HG03575 (cell line): ENCODE results near the gene PPIL3.

Experiments used
- ATAC-seq: cut with Tn5 transposase; IDR thresholded peaks from one replicate; pipeline ENCODE4 v1.9.1; 2021; ENCODE audit not compliant: unreplicated experiment, insufficient number of reproducible peaks, low FRiP score; ENCODE audit errors: extremely low read depth

The PPIL3 gene

DNA sequence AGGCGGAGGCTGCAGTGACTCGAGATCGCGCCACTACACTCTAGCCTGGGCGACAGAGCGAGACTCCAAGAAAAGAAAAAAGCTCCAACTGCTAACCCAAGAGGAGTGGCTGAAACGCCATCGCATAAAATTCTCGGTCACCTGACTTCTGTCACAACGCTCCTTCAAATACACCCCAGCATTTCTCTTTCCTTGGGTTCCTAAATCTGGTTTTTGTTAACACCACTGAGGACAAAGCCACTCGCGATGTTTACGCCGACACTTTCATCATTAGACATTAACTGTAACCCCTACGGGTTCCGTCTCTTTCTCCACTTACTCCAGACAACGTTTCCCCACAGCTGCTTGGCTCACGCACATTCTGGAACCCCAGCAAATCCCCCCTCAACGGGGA, 25.1 kb downstream of the PPIL3 start:
- no peak for ATAC-seq

DNA sequence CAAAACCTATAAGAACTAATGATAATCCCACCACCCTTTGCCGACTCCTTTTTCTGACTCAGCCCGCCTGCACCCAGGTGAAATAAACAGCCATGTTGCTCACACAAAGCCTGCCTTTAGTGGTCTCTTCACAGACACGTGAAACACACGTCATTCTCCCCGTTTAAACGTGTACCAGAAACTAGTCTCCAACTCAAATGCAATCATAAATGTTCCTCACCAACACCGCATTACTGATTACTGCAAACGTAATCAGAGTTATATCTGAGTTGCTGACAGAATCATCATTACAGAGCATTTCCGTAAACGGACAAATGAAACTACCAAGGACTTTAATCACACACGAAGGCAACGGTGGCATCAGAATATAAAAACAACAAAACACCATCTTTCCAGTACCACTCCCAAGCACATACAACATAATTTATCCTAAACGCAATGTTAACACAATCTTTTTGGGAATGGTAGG, 26.3 kb downstream of the PPIL3 start:
- ATAC-seq, result no peak

DNA sequence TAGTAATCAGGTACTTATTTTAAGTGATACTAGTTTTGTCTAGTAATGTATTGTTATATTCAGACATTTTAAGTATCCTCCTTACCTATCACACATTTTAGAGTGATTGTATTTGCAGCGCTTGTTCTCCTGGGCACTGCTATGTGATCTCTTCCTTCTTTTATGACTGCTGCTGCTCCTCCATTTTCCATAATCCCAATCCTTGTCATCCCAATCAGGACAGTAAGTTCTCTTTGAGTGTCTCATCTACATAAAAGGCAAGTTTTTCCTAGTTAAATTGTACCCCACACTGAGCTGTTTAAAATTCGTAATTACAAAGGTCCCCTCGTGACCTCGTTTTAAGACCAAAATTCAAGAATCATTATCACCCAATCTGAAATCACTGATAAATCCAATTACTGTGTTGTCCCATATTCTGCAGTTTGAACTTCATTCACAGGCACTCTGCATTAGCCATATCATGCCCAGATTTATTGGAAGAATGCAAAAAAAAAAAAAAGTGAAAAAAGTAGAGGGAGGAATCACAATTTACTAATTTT, 27.2 kb downstream of the PPIL3 start:
- no peak for ATAC-seq

DNA sequence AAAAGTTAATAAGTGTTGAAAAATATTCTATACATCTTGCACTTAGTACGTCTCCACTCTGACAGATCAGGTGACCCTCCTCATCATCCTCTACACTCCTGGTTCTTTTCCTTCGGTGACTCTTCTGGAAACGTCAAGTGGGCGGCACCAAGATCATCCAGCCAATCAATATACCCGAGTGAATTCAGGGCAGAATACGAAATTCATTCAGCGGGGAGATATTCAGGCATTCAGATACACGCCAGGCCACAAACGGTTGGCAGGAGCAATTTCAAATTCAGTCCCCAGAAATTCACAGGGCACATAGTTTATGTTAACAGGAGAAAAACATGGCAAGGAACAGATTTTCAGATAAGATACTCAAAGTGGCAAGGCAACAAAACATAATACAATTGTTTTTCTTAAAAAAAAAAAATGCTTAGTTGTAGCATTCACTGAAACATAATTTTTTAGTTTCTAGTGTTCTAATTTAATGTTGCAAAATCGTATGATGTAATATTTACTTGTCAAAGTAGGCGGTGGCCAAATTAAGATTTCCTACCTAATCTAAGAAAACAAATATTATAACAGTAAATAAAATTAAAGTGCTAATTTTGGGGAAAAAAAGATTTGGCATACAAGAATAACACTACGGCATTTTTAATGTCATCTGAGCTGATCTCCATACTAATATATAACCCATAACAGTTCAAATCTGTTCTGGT, 28.6 kb downstream of the PPIL3 start:
- no peak for ATAC-seq

DNA sequence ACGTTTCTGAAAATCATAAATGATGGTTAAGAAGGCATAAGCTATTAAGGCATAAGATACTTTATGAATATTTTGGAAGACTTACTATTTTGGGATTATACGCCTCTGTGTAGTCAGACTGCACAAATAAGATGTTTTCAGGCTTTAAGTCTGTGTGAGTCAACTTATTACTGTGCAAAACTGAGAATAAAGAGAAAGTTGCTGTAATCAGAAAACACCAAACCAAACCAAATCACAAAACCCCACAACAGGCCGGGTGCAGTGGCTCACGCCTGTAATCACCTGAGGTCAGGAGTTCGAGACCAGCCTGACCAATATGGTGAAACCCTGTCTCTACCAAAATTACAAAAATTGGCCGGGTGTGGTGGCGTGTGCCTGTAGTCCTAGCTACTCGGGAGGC, 32.1 kb downstream of the PPIL3 start:
- no peak for ATAC-seq

DNA sequence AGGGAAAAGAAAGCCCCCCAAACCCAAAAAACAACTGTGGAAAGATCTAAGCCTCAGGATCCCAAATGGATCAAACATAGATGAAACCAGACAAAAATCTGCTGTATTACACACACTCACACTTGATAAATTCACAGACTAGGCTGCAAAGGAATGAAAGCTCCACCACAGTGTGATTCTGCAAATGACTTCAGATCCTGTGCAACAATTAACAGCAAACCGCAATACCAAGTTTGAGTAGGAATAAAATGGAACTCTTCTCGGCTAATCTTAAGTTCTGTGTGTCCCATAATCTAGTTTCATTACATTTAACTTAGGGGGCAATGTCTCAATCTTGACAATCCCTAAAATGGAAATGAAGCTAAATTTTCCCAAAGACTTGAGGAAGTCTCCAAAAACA, 36.3 kb downstream of the PPIL3 start:
- ATAC-seq, result no peak

DNA sequence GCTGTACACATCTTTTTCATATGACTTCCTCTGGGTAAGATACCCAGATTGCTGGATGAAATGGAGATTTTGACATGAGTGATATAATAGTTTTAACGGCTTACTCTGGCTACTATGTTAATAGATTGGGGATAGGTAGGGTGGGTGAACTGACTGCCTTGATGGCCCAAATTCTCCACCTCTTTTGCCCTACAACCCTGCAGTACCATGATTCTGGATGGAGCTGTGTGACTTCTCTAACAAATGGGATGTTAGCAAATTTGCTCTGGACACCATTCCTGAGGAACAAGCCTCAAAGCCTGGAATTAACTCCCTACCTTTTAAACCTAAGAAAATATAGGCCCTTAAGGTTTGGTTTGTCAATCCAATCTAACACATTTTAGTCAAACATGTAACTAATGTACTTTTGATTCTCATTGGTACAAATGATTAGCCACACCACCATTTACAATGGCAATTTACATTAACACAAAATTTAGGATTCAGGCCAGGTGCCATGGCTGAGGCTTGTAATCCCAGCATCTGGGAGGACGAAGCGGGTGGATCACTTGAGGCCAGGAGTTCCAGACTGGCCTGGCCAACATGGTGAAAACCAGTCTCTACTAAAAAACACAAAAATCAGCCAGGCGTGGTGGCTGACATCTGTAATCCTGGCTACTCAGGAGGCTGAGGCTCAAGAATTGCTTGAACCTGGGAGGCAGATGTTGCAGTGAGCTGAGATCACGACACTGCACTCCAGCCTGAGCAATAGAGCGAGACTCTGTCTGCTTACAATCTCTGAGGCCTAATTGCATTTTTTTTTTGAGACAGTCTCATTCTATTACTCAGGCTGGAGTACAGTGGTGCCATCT, 37.3 kb downstream of the PPIL3 start:
- no peak for ATAC-seq

DNA sequence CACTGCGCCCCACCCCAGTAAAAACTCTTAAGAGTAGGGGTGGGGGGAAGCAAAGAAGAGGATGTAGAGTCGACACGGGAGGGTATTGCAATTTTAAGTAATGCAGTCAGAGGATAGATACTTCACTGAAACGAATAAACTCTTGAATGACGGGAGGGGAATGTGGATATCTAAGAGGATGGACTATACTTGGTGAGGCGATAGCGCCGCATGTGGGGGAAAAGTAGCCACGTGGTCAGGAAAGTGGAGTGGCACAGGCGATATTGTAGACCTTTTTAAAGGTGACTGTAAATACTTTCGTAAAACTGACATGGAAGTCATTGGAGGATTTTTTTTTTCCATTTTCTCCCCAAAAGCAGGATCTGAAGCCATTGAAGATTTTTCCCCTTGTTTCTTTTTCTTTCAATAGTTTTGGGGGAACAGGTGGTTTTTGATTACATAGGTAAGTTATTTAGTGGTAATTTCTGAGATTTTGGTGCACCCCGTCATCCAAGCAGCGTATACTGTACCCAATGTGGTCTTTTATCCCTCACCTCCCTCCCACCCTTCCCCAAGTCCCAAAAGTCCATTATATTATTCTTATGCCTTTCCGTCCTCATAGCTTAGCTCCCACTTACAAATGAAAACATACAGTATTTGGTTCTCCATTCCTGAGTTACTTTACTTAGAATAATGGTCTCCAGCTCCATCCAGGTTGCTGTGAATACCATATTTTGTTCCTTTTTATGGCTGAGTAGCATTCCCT, 38.2 kb downstream of the PPIL3 start:
- ATAC-seq, result no peak

DNA sequence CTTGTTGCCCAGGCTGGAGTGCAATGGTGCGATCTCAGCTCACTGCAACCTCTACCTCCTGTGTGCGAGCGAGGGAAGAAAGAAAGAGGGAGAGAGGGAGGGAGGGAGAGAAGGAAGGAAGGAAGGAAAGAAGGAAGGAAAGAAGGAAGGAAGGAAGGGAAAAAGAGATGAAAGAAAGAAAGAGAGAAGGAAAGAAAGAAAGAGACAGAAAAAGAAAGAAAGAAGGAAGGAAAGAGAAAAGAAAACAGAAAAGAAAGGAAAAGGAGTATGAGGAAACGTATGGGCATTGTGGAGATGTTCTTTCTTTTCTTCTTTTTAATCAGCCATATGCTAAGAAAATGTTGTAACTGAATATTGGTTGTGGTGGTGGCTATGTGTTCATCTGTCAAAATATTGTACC, 40.9 kb downstream of the PPIL3 start:
- ATAC-seq, result no peak

DNA sequence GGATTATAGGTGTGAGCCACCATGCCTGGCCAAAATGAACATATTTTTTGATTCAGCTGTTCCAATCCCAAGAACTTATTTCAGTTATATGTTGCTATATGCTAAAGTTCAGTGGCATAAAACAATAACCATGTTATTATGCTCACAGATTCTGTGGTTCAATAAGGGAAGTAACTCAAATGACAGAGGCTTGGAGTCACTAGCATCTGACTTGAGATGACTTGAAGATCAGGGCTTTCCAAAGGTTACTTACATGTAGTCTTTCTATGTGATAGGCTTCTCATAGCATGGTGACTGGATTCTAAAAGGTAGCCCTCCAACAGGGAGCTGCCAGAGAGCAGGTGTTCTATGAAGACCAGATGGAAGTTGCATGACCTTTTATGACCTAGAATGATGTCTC, 41.6 kb downstream of the PPIL3 start:
- no peak for ATAC-seq

DNA sequence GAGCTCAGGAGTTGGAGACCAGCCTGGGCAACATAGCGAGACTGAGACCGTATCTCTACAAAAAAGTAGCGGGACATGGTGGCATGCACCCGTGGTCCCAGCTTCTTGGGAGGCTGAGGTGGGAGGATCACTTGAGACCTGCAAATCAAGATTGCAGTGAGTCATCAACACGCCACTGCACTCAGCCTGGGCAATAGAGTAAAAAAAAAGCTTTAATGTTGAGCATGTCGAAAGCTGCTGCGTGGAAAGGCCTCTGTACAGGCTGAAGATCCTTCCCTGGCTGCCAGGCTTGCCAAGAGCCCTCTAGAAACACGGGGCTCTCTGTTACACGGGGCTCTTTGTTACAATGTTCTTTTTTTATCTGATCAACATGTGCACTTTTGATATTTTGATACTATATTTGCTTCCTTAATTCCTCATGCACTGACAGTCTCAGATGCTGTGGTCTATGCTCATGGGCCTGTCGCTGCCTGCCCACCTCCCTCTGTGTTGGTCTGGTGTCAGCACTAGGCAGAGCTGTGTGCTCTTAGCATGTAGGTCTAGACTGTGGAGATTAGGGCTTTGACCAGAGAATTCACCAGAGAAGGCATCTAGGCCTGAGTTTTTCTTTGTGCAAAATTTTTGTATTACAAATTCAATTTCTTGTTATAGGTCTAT, 43.1 kb downstream of the PPIL3 start:
- ATAC-seq, result no peak

DNA sequence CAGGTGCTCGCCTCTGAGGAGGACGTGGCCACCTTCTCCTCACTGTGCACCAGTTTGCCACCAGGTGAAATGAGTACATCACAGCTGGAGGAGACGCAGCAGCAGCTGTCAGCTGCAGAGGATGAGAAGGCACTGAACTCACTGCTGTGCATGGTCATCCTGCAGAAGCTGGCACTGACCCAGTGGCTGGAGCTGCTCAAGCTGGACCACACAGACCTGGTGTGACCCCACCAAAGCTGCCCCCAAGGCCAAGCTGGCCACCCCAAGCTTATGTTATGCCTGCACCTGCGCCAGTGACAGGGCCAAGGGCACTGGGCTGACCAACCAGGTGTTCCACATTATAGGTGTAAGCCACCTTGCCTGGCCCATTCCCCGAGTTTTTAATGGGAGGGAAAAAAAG, 43.7 kb downstream of the PPIL3 start:
- ATAC-seq, result no peak

DNA sequence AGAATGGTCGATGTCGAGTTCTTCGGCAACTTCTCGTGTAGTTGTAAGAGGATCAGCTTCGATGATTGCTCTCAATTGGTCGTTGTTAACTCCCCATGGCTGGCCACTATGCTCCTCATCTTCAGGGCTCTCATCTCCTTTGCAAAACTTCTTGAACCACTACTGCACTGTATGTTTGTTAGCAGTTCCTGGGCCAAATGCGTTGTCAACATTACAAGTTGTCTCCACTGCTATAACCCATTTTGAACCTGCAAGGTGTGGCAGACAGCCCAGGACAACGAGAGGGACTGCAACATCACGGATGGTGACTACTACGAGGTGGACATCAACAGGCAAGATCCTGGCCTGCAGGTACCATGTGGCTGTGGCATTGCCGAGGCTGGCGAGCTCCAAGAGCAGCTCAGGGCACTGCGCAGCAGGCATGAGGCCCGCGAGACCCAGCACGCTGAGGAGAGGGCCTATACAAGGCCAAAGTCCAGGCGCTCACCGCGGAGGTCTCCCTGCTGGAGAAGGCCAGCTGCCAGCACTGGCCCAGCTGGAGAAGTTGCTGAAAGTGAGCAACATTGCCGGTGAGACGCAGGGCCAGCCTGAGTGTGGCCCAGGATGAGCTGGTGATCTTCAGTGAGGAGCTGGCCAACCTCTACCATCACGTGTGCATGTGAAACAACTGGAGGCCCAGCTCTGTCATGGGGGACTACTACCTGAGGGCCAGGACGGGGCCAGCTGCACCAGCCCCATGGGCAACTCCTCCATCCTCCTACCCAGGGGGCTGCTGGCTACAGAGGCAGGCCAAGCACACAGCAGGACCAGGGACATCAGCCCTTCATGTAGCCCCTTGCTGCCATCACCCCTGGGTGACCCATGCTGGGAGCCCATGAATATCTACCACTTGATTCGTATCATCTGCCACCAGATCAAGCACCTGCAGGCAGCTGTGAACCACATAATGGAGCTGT, 44.6 kb downstream of the PPIL3 start:
- no peak for ATAC-seq

DNA sequence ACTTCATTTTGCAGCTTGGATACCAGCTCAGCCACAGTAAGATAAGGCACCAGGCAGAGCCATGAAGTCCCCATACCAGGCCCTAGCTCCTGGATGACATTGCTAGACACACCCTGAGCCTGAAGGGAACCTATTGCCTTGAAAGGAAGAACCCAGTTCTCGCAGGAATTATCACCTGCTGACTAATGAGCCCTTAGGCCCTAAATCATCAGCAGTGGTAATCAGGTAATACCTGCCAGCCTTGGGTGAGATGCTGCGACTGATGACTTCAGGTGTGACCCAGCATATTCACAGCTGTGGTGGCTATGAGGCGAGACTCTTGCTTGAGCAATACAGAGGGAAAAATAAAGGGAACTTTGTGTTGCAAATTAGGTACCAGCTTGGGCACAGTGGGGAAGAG, 49.4 kb downstream of the PPIL3 start:
- no peak for ATAC-seq

DNA sequence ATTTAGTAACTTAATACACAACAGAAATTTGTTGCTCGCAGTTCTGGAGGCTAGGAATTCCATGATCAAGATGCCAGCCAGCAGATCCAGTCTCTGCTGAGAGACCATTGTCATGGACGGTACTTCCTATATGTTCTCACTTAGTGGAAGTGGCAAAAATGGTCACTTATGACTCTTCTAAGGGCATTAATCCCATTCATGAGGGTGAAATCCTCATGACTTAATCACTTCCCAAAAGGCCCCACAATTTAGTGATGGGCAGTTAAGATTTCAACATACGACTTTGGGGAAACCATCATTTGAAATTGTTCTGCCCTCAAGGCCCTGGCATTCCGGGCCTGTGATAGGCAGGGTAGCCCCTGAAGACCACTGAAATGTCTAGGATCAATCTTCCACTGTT, 54.2 kb downstream of the PPIL3 start:
- no peak for ATAC-seq

DNA sequence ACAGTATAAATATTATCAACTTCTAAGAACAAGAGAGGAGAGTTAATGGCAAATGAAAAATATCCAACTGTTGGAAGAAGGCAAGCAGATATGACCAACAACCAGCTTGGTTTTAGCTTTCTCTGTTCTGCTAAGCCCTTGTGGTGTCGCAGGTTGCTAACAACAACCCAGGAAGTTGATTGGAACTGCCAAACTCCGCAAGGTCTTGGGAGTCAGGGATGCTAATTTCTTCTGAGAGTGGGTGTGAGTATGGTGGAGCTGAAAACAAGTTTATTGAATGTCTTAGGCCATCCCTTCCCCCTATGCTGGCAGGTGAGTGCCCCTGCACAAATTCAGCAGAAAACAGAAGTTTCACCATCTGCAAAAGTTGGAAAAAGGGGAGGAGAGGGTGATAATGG, 59.6 kb downstream of the PPIL3 start:
- no peak for ATAC-seq

DNA sequence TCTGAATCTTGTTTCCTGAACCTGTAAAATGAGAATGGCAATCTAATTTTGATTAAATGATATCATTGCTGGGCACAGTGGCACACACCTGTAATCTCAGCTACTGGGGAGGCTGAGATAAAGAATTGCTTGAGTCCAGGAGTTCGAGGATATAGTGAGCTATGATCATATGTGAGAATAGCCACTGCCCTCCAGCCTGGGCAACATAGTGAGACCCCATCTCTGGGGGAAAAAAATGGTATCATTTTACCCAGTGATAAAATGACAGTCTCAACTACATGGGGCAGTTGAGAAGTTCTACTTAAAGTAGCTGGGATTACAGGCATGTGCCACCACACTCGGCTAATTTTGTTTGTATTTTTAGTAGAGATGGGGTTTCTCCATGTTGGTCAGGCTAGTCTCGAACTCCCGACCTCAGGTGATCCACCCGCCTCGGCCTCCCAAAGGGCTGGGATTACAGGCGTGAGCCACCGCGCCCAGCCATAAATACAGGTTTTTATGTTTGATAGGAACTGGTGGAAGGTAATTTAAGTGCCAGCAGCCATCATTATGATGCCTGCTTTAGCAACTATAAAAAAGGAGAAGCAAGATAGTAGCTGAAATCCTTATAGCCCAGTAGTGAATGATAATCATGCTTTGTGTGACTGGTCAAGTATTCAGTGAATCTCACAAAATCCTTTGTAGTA, 60.2 kb downstream of the PPIL3 start:
- ATAC-seq, result no peak

DNA sequence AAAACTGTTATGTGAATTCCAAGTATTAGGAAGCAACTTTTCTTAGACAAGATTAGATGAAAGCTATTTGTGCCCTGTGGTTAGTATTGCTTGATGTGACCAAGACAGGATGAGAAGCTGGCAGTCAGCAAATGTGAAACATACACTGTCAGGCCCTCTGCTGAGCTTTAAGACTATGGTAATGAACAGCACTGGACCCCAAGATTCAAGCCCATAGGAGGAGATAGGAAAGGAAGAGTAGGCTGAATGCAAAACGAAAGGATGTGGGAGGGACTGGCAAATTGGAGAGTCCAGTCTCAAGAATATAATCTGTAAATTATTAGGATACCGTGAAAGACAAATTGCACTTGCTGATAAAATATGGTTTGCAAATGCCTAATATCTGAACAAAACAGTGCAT, 60.8 kb downstream of the PPIL3 start:
- no peak for ATAC-seq
